CD14-positive monocyte (primary cell): Measurements from ENCODE around the gene ANGPTL8. TPM values are rescaled to one million over a fixed set of nuclear protein-coding genes. Genes with fewer than 3 reads are reported as not detected.

Source experiments
- DNase-seq, 3 donors: peaks; one replicate each; pipeline ENCODE4 v3.0.0-alpha.2; 2011 to 2022
- H2AFZ ChIP-seq: 2 replicates; pipeline ENCODE4 v1.6.0; 2012; ENCODE audit warnings: mild to moderate bottlenecking, low read depth, low read length, inconsistent platforms; ENCODE audit not compliant: insufficient read depth, poor library complexity, severe bottlenecking
- H3K27ac ChIP-seq, 2 donors: 1 replicate in 1 of 2; 2 replicates in 1 of 2; pipeline ENCODE4 v1.5.1; 2012 to 2013; ENCODE audit warnings: low read length in 2 of 2, control low read depth in 1 of 2, inconsistent platforms in 1 of 2, low read depth in 1 of 2, mild to moderate bottlenecking in 1 of 2
- H3K27me3 ChIP-seq, 2 donors: one replicate each; pipeline versions ENCODE4 v1.6.0 to v1.6.1; 2011 to 2013; ENCODE audit warnings: low read length in 2 of 2; ENCODE audit not compliant: control insufficient read depth in 2 of 2, insufficient read depth in 2 of 2
- H3K36me3 ChIP-seq, 2 donors: replicated peaks in 1 of 2; 1 replicate in 1 of 2; 2 replicates in 1 of 2; pipeline versions ENCODE4 v1.5.1 to v1.6.1; 2012 to 2013; ENCODE audit warnings: low read length in 2 of 2, control low read depth in 1 of 2, inconsistent platforms in 1 of 2, mild to moderate bottlenecking in 1 of 2; ENCODE audit not compliant: insufficient read depth in 2 of 2, control insufficient read depth in 1 of 2
- H3K4me1 ChIP-seq, 2 donors: 1 replicate in 1 of 2; 2 replicates in 1 of 2; pipeline versions ENCODE4 v1.5.1 to v1.6.1; 2012 to 2013; ENCODE audit warnings: low read length in 2 of 2, control low read depth in 1 of 2, inconsistent platforms in 1 of 2, mild to moderate bottlenecking in 1 of 2, moderate library complexity in 1 of 2; ENCODE audit not compliant: insufficient read depth in 2 of 2, control insufficient read depth in 1 of 2
- H3K4me2 ChIP-seq: replicated peaks from 2 replicates; pipeline ENCODE3; 2012; ENCODE audit warnings: low read length, moderate library complexity, mild to moderate bottlenecking; ENCODE audit not compliant: poor library complexity, severe bottlenecking; ENCODE audit errors: extremely low read depth
- H3K4me3 ChIP-seq, 3 experiments: fragments of 200-600 bp in 1 of 3; sonication (generic) in 1 of 3; replicated peaks in 1 of 3; 1 replicate in 2 of 3; 2 replicates in 1 of 3; pipeline ENCODE4 v1.5.1; 2011 to 2013; ENCODE audit warnings: low read length in 3 of 3, mild to moderate bottlenecking in 3 of 3, control low read depth in 2 of 3, low read depth in 2 of 3, inconsistent platforms in 1 of 3, moderate library complexity in 1 of 3
- H3K79me2 ChIP-seq: 2 replicates; pipeline ENCODE4 v1.6.0; 2012; ENCODE audit warnings: mild to moderate bottlenecking, control low read depth, inconsistent platforms, low read length, moderate library complexity; ENCODE audit not compliant: insufficient read depth
- H3K9ac ChIP-seq: 2 replicates; pipeline ENCODE4 v1.6.0; 2017; ENCODE audit warnings: low read length, mild to moderate bottlenecking; ENCODE audit not compliant: insufficient read depth, poor library complexity, severe bottlenecking
- H3K9me3 ChIP-seq, 2 donors: replicated peaks in 1 of 2; 1 replicate in 1 of 2; 2 replicates in 1 of 2; pipeline versions ENCODE4 v1.5.1 to v1.6.1; 2012 to 2013; ENCODE audit warnings: low read length in 2 of 2, control low read depth in 1 of 2; ENCODE audit not compliant: control insufficient read depth in 1 of 2, insufficient read depth in 1 of 2
- H4K20me1 ChIP-seq: 2 replicates; pipeline ENCODE4 v1.6.0; 2012; ENCODE audit warnings: mild to moderate bottlenecking, low read length, control low read depth, moderate library complexity; ENCODE audit not compliant: insufficient read depth
- H3K27ac Mint-ChIP-seq, 7 donors: one replicate each; pipeline ENCODE4 v1.8.0; 2020; ENCODE audit warnings: mild to moderate bottlenecking in 7 of 7, mixed read lengths in 7 of 7, moderate library complexity in 6 of 7, inconsistent platforms in 2 of 7
- H3K27me3 Mint-ChIP-seq, 3 donors: one replicate each; pipeline ENCODE4 v1.8.0; 2021 to 2022; ENCODE audit warnings: low read depth in 3 of 3, mild to moderate bottlenecking in 3 of 3, mixed read lengths in 3 of 3, moderate library complexity in 3 of 3, inconsistent platforms in 1 of 3
- H3K36me3 Mint-ChIP-seq, 2 donors: one replicate each; pipeline ENCODE4 v1.8.0; 2020; ENCODE audit warnings: mixed read lengths in 2 of 2, inconsistent platforms in 1 of 2, mild to moderate bottlenecking in 1 of 2
- H3K4me1 Mint-ChIP-seq: one replicate; pipeline ENCODE4 v1.8.0; 2020; ENCODE audit warnings: mild to moderate bottlenecking, mixed read lengths
- H3K4me3 Mint-ChIP-seq, 2 donors: one replicate each; pipeline ENCODE4 v1.8.0; 2020; ENCODE audit warnings: mild to moderate bottlenecking in 2 of 2, mixed read lengths in 2 of 2, moderate library complexity in 1 of 2
- H3K9me3 Mint-ChIP-seq, 7 donors: one replicate each; pipeline ENCODE4 v1.8.0; 2020 to 2022; ENCODE audit warnings: mixed read lengths in 7 of 7, mild to moderate bottlenecking in 6 of 7, moderate library complexity in 6 of 7, inconsistent platforms in 2 of 7
- WGBS: methylation state at CpG from one replicate; pipeline ENCODE4 v1.1.5; 2013; ENCODE audit warnings: missing lambda C conversion rate; ENCODE audit not compliant: insufficient coverage; 5-methylcytosine and 5-hydroxymethylcytosine counted together
- intact Hi-C, 2 donors: fragments of 100-400 bp; cut with micrococcal nuclease; formaldehyde crosslinking; loops; one replicate each; pipeline versions ENCODE4 v1.15.0 to v1.15.1; 2023
- polyA plus RNA-seq, 3 donors: library from polyadenylated mRNA; depleted of rRNA in 1 of 3; unstranded in 2 of 3; stranded (reverse) in 1 of 3; fragments of 300-500 nt in 2 of 3; fragments of >200 nt in 1 of 3; fragmentation: Illumina TruSeq in 2 of 3; gene quantifications; 1 replicate in 2 of 3; 2 replicates in 1 of 3; pipeline ENCODE4 v1.2.3, GENCODE V29; 2012 to 2021
- TF ChIP-seq, protein P1 (sequence below): fragments of 200-600 bp; IDR thresholded peaks from one replicate; pipeline ENCODE4 v1.8.0; 2022; ENCODE audit warnings: antibody characterized with exemption, mild to moderate bottlenecking

Gene ANGPTL8
- polyA plus RNA-seq, 3 donors: not detected

DNA sequence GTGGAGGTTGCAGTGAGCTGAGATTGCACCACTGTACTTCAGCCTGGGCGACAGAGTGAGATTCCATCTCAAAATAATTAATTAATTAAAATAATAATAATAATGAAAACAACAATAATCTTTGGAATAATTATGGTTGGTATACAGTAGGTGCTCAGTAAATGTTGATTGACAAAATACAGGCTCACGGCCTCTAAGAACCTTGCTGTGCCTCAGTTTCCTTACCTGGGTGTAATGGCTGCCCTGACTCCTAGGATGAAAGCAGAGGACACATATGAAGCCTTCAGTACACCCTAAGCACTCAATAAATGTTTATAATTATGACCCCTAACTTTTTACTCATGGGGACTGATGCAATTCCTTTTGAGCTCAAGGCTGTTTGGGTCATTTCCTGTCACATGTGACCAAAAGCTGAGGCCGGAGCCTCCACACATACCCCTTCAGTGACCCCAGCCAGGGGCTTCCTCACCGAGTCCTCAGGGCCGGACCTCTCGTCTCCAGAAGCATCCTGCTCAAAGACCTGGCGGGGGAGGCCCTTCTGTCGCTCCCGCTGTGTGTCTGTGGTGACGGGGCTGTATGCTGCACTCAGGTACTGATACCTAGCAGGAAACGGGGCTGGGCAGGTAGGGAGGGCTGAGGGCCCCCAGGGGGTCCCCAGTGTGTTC lies 12.4 kb downstream of the ANGPTL8 start:
- intact Hi-C loops: no loop called here
- no peak overlapping the region for H3K4me3 ChIP-seq
- no peak overlapping the region for H3K27ac ChIP-seq
- no peaks in the 10 kb centered on the region for H3K4me1 ChIP-seq
- Mint-ChIP-seq H3K4me3 (no peak overlapping the region), H3K27ac (no peak overlapping the region), H3K36me3 (no peaks in the 10 kb centered on the region), H3K4me1 (no peaks in the 10 kb centered on the region), H3K9me3 (peaks cover 0 to 2% (median 0%) of the 10 kb centered on the region in 7 donors), H3K27me3 (peaks cover 11 to 27% (median 14%) of the 10 kb centered on the region in 3 donors)
- no peak for DNase-seq
- H4K20me1 ChIP-seq: no peaks in the 10 kb centered on the region
- no peaks in the 10 kb centered on the region for H3K36me3 ChIP-seq
- WGBS: 95% methylated on average over 5 of the region's 11 CpGs
- H3K4me2 ChIP-seq: no peak overlapping the region
- no peaks in the 10 kb centered on the region for H3K79me2 ChIP-seq
- TF ChIP-seq, protein P1, sequence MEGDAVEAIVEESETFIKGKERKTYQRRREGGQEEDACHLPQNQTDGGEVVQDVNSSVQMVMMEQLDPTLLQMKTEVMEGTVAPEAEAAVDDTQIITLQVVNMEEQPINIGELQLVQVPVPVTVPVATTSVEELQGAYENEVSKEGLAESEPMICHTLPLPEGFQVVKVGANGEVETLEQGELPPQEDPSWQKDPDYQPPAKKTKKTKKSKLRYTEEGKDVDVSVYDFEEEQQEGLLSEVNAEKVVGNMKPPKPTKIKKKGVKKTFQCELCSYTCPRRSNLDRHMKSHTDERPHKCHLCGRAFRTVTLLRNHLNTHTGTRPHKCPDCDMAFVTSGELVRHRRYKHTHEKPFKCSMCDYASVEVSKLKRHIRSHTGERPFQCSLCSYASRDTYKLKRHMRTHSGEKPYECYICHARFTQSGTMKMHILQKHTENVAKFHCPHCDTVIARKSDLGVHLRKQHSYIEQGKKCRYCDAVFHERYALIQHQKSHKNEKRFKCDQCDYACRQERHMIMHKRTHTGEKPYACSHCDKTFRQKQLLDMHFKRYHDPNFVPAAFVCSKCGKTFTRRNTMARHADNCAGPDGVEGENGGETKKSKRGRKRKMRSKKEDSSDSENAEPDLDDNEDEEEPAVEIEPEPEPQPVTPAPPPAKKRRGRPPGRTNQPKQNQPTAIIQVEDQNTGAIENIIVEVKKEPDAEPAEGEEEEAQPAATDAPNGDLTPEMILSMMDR: no peak
- no peaks in the 10 kb centered on the region for H3K9me3 ChIP-seq
- H2AFZ ChIP-seq: no peak overlapping the region
- H3K9ac ChIP-seq: no peak overlapping the region
- no peaks in the 10 kb centered on the region for H3K27me3 ChIP-seq

DNA sequence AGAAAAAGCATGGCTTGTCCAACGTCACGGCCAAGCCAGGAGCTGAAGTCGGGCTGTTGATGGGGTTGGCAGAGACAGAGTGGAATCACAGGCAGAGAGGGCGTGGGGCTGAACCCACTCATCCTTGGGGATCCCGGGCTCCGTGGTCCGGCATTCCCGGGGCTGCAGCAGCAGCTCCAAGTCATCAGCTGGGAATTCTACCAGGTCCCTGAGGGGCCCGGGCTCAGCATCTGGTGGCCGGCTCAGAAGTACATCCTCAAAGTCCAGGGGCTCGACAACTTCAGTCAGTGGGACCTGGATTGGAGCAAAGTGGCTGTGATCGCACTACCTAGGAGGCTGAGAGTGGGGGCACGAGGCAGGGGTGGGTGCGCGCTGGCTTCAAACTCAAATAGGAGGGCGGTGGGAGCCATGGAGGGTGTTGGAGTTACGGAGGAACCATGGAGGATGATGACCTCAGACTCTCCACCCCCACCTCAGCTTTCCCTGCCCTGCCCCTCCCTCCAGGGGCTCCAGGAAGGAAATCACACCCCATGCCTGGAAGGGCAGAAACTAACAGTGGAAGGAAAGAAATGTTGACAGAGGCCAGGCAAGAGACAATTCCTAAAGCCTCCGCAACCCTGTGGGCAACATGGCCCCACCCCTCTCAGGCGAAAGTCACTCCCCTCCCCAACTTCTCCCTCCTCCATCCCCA lies 13.4 kb downstream of the ANGPTL8 start:
- no peaks in the 10 kb centered on the region for H3K36me3 Mint-ChIP-seq

More for the DNA sequence above, 13.4 kb downstream of the ANGPTL8 start:
- TF ChIP-seq, protein P1: no peak
- H3K27ac ChIP-seq: no peak overlapping the region
- H3K4me3 ChIP-seq: no peak overlapping the region
- no peak overlapping the region for H3K9ac ChIP-seq
- Mint-ChIP-seq H3K27me3 (peaks cover 13 to 29% (median 22%) of the 10 kb centered on the region in 3 donors), H3K4me1 (no peaks in the 10 kb centered on the region), H3K4me3 (no peak overlapping the region), H3K9me3 (peaks cover 0 to 2% (median 0%) of the 10 kb centered on the region in 7 donors), H3K27ac (no peak overlapping the region)
- no peaks in the 10 kb centered on the region for H4K20me1 ChIP-seq
- H3K4me1 ChIP-seq: no peaks in the 10 kb centered on the region
- no peaks in the 10 kb centered on the region for H3K36me3 ChIP-seq
- intact Hi-C loops: no loop called here
- no peak overlapping the region for H2AFZ ChIP-seq
- 94% methylated on average over 13 of the region's 19 CpGs for WGBS
- H3K79me2 ChIP-seq: no peaks in the 10 kb centered on the region
- H3K27me3 ChIP-seq: no peaks in the 10 kb centered on the region
- H3K4me2 ChIP-seq: no peak overlapping the region
- no peak for DNase-seq
- no peaks in the 10 kb centered on the region for H3K9me3 ChIP-seq
